HUDEP-2 (cell line): ENCODE measurements around the gene KMO.

Experiments
- DNase-seq, 76 experiments: peaks; one replicate each; lab custom pipeline; 2025; ENCODE audit not compliant: unreplicated experiment in 76 of 76; lab: John Stamatoyannopoulos, UW

Gene KMO

DNA sequence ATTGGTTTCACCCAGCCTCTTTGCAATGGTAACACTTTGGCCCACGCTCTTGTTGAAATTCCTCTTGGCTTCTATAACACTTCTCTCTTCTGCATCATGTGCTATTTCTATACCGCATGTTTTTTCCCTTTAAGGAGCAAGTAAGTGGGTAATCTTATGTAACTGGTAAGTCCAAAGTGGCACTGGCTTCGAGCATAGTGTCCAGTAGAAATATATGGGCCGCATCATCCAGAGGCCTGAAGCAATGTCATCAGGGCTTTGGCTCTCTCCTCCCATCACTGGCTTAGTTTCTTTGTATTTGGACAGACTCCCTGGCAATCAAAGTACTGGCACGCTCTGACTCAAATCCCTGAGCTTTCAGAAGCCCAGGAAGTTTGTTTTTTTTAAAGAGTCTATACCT, 90.5 kb downstream of the KMO start:
- DNase-seq: no peak

DNA sequence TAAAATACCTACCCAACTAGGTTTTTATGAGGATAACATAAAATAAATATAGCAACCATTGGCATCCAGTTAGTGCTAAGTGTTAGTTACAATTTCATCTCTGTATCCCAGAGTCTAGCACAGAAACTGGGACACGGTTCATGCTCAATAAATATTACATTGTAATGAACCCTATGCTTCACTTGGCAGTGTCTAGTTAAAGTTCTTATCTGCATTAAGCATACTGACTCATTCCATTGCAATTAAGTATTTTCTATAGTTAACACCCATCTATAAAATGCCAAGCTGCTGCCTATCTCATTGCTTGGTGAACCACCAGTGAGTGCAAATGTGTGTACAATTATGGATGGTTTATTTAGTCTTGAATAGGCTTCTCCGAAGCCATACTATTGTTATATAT, 92.8 kb downstream of the KMO start:
- DNase-seq: peak in 9 of 76 experiments; percentile 12 to 58 (median 36)

DNA sequence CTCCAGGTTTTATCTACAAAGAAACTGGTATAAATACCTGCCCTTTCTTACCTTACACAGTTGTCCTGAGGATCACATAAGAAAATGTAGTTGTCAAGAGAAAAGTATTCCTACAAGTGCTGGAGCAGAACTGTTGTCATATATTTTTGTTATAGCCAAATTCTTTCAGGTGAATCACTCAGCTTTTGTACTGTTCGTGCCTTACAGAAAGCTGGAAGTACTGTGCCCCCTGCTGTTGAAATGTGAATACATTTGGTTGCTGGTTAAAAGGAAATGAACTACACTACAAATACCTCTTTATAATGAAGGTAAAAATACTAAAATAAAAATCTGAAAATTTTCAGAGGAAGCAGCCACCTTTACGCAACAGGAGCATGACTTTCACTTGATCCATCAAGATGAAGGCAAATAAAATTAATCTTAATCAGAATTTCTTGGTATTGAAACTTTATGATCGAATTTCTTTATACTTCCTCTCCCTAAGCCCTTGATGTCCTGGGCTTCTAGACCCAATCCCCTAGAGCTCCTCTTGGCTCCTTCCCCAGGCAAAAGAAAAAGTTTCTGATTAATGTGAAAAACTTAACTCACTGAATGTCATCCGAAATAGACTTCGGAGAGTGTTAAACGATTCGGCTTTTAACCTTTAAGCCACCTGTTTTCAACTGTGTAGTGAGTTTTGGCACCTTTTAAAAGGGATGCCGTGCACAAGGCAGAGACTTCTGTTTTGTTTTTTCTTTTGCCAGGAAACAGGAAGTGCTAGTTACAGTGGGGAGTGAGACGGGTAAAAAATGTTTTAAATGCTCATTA, 95.5 kb downstream of the KMO start:
- peak in 24 of 76 experiments; percentile 8 to 60 (median 34) for DNase-seq

DNA sequence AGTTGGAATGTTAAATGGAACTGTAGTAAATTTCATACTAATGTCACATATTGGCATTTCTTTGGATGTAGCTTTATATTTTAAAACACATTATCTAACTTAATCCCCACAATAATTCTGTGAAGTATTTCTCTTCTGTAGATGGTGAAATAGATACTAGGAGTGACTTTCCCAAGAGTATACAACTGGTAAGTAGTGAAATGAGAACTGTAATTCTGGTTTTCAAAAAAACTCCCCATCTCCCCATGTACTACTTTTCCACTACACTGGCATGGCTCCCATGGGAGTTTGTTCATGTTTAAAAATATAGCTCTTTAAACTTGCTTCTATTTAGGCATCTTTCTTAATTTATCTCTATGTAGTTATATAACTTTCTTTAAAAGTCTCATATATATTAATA, 97.8 kb downstream of the KMO start:
- no peak for DNase-seq

DNA sequence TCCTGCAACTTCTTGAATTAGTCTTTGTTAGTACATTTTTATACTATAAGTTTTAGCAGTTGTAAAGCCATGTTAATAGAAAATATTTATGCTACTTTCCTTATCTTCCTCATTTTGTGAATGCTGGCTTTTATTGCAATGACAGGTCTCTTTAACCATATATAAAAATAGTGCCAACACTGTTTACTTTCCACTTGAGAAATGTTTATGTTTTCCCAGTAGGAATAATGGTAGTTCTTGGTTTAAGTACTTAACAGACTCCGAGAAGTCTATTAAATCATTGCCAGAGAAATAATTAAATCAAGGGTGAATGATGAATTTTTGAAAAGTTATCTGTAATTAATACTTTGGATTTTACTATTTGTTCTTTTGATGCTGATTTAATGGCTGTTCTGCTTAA, 98.3 kb downstream of the KMO start:
- DNase-seq: no peak

DNA sequence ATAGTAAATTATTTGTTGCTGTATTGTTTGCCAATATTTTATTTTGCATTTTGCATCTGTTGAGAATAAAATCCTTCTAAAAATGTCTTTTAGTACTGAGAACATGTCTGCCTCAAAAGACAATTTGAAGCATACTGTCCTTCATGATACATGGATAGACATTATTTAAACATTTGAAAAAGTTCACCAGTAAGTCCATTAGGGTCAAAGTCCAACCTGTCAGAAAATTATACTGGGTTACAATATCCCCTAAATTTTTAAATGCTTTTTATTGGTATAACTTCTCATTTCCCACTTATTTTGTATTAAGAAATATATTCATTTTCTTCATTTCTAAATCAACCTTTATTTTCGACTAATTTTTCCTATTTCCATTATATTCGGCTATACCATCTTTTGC, 98.7 kb downstream of the KMO start:
- DNase-seq: no peak

DNA sequence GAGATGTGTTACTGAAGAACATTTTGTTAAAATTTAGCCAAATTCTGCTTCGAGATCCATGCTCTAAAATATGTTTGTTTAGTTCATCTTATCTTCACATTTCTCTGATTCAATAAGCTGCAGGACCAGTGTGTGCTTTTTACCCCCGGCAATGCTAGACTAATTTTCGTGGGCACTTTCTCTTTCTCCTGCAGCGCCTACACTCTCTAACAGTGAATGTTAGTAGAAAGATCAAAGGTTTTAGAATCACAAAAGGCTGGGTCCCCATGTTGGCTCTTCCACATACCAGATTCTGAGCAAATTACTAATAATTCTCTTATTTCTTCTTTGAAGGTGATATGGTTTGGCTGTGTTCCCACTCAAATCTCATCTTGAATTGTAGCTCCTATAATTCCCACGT, 99.5 kb downstream of the KMO start:
- DNase-seq: no peak

DNA sequence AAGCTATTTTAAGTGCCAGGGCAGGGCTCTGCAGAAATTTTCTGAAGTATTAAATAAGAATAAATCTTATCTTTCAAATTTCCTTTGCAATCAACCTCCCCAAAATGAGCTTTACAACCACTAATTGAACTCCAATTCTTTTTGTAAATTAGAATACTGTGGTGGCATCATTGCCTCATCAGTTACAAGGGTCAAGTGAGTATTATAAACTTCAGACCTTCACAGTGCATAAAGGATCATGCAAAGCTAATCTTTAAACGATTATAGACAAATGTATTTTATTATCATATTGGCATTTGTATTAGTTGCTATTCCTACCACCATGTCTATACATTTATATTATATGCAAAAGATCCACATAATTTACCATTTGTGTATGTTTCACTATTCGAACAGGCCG, 100.8 kb downstream of the KMO start:
- no peak for DNase-seq

DNA sequence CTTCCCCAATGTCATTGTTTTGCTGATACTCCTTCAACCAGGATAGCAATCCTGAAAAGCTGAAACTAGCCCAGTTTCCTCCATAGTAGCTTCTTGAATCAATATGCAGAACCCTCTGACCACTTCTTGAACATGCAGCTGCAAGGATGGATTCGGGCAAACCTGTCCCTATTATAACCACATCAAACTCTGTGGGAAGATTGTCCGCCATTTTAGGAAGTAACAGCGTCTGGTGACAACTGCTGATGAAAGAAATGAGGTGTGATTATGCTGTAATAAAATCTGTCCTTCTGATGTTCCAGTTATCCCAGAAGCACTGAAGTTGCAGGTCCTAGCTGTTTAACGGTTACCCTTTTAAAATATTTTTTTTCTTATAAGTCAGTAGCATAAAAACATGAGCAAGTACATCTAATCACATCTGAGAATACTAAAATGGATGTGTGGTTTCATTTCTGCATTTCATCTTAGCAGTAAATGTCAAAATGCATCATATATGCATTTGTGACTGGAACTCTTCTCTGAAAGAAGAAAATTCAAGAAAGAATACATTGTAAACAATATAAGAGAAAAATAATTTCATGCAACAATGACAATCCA, 103.5 kb downstream of the KMO start:
- DNase-seq: no peak

DNA sequence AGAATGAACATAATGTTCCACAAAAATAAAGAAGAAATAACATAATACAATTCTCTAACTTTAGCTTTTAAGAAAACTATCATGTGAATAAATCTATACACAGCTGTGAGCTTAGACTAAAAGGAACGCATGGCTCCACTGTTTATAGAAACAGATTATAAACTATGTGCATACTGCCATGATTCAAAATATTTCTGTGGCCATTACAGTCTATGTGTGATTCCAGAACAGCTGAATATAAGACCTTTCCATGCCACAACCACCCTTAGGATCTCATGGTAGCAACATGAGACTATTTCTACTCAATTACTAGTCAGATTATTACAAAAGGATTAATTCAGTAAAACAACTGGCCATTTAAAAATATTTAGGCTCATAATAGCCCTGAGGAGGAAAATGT, 104.1 kb downstream of the KMO start:
- no peak for DNase-seq

DNA sequence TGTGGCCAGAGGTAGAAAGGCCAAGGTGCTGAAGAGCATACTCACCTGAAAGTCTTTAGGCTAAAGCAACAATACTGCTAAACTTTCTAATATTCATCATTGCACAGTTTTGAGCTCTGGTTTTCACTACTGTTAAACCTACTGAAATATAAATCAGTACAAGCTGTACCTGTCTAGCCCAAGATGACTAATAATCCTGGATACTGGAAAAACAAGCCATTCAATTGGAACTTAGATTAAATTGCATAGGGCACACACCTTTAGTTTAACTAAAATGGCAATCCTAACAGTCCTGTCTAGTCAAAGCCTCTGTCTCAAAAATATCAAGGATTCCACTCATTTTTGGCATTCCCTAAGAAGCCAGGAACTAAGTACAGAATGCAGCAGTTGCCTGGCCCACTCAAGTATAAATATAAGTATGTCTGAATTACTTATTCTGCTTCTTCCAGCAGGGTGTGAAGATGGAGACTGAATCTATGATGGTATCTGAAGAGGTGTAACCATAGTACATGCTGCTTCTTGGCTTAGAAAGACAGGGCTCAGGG, 104.9 kb downstream of the KMO start:
- DNase-seq: no peak

DNA sequence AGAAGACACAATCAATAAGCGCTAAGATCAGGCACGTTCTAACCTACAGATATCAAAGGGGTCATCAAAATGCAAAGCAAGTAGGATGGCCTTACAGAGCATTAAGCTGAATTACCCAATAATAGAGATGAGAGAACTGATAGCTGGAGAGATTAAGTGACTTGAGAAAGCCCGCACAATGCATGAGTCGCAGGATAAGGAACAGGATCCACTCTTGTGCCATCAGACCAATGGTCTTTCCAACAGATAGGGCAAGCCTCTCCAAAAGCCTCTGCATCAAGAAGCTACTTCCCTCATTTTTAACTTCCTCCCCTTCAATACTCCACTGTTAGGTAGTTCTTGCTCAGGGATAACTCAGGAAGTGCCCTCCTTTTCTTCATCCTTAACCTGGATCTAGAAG, 105.4 kb downstream of the KMO start:
- peak in 1 of 76 experiments; percentile 5 for DNase-seq

DNA sequence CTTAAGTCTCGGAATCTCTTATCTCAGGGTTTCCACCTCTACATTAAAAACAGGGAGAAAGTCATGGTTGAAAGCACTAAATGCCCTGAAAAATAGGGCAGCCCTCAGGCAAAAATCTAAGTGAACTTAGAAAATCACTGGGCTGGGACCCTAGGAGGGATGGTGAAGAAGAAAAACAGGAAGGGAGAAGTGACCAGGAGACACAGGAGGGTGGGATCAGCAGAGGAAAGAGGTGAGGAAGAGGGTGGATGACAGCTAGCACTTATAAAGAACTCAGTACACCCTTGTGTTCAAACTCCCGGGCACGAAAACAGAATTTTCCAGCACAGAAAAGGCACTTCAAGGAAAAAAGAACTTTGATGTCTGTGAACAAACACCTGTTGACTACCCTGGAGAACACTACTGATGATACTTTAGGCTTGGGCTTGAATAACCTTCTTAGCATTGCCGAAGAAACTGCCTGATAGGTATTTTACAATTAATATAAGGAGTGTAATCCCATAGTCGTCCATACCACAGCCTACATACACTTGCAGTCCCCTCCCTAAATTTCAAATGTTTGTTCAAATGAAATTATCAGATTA, 106.0 kb downstream of the KMO start:
- DNase-seq: no peak

DNA sequence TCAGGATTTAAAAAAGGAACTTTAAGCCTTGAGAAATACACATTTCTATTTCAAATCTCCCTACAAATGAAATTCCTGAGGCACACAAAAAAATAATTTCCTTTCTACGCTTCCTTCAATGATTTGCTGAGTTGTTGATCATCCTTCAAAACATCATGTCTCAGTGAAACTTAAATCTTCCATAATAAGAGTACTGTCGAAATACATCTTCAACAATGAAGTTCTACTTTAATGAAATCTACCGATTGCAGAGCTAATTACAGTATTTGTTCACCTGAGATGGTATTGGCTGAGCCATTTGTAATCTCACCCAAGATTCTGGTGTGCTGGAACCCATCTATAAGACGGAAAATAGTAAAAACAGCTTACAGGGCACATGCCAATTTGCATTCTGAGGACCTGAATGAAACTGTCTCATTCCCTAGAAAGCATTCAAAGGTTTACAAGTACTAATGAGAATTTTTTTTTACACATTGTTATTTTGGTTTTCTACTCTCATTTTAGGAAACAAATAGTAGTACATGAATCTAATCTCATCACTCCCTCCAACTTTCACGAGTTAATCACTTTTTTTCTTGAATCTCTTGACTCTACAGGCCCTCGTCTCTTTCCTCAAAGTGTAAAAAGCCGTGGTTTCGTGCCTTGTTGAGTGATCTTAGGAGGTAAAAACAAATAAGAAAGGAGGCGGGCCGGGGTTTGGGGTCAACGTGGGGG, 106.9 kb downstream of the KMO start:
- DNase-seq: peak in 4 of 76 experiments; percentile 3 to 21 (median 7)

DNA sequence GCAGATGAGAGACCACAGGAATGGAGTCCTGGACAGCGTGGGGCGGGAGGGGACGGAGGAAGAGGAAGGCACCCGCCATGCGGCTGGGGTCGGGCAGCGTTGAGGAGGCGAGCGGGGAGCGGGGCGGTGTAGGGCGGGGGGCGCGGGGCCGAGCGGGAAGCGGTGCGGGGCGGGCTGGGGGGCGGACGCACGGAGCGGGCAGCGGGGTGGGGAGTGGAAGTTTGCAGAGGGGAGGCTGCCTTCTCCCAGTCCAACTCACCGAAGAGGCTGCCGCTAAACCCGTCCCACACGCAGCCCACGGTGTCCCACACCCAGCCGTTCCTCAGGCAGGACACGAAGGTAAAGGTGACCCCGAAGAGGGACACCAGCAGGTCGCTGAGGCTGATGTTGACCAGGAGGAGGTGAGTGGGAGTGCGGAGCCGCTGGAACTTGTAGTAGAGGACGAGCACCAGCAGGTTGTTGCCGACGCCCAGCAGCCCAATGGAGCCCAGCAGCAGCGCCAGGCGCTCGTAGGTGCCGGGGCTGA, 107.5 kb downstream of the KMO start:
- peak in 43 of 76 experiments; percentile 11 to 78 (median 50) for DNase-seq

DNA sequence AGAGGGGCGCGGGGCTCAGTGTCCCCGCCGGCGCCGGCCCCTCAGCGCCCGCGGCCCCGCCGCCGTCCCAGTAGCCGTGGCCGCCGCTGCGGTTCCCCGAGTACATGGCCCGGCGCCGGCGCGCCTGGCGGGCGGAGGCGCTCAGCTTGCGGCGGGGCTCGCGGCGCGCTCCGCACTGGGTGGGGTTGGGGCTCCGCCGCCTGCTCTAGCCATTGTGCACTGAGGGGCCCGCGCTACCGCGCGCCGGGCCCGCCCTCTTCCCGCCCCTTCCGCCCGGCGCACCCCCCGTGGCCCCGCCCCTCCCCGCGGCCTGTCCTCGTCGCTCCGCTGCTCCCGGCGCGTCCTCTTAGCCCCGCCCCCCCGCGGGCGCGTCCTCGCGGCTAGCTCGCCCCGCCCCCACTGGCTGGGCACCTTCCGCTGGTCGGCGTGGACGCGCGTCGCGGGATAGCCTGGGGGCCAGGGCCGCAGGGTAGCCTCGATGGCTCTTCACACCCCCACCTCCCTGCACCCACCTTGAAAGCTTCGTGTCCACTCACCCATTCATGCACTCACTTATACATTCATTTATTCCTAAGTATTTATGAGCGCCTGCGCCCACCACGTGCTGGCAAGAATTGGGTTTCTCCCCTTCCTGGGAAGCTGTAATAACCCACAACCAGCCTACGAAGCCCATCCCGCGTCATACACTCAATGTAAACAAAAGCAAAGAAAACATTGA, 108.1 kb downstream of the KMO start, which contains the start of the genes CHML and OPN3:
Gene CHML, minus strand, starts transcription at position 221 of the 718 bp plus-strand sequence. CDS start 4,603 bp downstream, outside the sequence.
Gene OPN3, minus strand, starts transcription at position 221 of the 718 bp plus-strand sequence. Its CDS starts 115 bp downstream, at position 106.
- peak in 74 of 76 experiments; percentile 21 to 95 (median 86) for DNase-seq

DNA sequence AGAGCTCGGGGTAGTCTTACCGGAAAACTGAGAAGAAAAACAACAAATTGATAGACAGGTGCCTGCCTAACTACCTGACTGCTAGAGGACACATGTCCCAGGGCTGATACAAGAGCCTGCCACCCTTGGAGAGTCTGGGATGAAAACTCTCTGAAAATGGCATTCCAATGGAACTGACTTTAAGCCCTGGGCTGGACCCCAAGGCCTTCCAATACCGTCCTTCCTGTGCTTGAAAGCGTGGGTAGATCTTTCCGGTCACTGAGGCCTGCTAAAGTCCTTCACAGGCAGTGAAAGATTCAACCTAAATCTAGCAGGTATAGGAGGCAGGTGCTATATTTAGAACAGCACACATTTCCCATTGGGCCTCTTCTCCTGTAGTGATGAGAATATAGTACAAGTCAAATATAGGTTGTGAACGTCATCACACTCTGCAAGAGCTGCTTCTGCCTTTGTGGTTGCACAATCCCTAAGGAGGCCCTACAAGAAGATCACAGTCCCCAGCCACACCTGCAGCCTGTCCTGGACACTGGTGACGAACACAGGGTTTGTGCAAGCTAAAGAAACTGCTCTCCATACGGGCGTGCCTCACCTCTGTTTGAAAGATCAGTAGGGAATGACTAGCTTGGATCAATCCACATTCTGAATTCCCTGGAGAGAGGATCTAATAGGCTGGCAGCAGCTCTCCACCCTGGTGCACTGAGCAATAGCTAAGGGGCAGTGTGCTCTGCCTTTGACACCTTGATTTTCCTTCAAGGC, 108.9 kb downstream of the KMO start:
- DNase-seq: no peak

DNA sequence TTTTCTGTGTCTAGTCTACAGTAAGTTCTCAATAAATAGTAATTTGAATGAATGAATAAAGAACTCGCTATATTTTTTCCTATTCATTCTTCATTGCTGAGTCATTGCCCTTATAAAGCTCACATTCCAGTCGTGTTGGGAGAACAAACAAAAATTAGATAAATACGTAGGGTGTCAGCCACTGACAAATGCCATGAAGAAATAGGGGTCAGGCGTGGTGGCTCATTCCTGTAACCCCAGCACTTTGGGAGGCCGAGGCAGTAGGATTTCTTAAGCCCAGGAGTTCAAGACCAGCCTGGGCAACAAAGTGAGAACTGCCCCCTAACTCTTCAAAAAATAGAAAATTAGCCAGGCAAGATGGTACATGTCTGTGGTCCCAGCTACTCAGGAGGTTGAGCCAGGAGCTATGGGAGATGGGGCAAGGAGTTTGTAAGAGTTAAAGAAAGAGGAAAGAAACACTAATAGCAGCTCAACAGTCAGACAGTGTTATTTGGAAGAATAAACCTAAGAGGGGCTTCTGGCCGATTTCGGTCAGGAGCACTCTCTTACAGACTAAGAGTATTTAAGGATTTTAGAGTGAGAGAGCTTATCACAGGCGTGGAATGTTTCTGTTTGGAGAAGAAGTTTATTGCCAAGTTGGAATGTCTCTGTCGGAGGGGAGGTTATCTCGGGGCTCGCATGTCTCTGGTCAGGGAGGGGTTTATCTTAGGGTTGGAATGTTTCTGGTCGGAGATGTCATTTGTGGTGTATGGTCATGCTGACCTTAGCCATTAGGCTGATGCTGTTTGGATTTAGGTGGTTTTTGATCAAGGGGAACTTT, 109.8 kb downstream of the KMO start:
- no peak for DNase-seq
